ENCODE measurements around the gene PLEKHM1.
"Not testable (repeated sequence)": the region's sequence is repeated elsewhere in the genome, so short reads cannot be mapped to it uniquely, and the experiment has no call there.

Gene PLEKHM1

GRCh38 chr17:45440839-45441515 lies 49.5 kb downstream of the PLEKHM1 start:
- not testable (repeated sequence) for DNase-seq

GRCh38 chr17:45440161-45440778 lies 50.3 kb downstream of the PLEKHM1 start:
- DNase-seq: no peak

GRCh38 chr17:45438931-45439610 lies 51.5 kb downstream of the PLEKHM1 start:
- no peak for DNase-seq

DNA sequence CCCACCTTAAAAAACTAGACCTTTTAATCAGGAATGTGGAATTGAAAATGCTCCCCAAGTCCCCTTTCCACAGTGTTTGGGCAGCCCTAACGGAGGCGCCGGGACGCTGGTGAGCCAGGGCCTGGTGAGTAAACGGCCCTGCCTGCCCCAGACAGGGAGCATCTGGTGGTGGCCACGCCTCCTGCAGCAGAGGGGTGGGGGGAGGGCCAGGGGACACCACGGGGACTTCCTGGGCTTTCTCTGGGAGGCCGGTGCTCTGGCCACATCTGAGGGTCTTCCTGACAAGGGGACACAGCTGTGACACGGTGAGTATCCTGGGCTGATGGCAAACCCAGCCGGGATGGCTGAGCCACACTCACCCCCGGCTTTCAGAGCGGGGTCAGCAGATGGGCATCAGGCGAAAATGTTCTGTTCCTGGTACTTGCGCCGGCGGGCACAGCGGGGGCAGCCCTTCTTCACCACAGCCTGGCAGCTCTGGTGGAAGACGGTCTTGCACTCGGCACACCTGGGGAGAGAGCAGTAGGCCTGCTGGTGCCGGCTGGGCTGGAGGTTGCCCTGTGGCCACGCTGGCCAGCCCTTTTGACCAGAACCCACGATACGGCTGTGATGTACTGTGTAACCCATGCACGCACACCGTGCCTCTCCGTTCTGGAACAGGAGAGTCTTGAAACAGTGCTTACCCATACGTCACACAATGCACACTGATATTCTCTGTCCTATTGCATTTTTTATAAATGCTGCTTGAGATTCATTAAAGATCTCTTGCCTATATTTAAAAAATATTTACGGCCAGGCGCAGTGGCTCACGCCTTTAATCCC lies 52.8 kb downstream of the PLEKHM1 start:
- DNase-seq: no peak

DNA sequence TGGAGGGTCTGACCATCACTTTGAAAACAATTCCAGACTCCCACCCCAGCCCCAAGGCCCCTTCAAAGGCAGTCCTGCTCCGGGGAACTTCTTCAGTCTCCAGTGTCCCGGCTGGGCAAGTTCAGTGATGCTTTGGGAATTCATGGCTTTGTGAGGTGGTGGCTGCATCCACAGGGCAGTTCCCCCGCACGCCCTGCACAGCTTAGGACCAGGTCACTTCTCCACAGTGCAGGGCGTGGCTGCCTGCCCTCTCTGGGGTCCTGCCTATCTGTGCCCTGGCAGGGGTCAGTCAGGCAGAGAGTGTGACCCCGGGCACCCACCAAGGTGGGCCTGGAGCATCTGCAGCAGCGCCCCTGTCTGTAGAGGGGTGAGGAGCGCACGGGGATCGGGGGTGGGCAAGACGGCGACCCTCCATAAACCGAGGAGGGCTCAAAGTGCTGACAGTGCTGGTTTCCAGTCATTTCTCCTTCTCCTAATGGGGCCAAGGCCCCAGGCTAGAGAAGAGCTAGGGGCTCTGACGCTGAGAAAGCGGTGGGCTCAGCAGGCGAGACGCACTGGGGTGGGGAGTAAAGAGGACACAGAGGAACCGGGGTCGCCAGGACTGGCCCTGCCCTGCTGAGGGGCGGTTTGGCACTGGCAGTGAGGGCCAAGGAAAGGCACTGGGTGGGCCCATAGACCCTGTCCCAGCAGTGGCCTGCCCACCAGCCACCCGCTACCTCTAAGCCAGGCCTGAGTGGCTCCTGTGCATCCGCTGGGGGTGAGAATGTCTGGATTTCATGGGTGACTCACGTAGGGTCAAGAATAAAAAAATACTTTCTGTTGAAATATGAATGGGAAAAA lies 53.7 kb downstream of the PLEKHM1 start:
- DNase-seq: no peak

- no peak for DNase-seq
Measured at GRCh38 chr17:45436161-45436560, 54.4 kb downstream of the PLEKHM1 start.

DNA sequence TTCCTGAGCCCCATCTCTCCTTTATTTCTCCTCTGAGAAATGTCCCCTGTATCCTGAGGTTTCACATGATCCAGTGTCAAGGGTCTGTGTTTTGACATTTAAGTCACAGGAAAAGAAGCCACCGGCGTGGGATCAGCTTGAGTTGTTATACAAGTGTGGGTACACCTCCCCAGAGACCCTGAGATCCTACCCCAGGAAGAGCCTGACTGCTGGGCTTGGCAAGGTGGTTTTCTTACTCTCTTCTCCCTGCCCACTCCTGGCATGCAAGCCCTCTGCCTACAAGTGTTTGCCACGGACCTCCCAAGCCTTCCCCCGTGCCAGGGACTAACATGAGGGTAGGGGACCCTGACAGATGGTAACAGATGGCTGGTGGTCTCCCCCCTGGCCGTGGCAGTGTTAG lies 55.0 kb downstream of the PLEKHM1 start:
- no peak for DNase-seq

DNA sequence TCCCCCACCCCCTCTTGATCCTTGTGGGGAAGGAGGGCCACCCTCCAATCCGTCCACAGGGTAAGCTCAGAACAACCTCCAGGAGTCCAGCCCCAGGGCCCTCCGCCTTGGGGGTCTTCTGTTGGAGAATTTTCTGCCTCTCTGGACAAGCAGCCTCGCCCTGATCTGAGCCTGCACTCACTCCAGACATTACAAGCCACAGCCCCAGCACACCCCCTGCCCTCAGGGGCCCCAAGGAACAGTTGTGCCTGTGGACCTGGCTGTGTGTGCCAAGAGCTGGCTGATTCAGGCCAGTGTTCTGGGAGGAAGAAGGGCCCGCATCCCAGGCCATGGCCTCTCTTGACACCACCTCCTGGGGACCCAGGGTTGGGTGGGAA lies 57.4 kb downstream of the PLEKHM1 start:
- DNase-seq: no peak

DNA sequence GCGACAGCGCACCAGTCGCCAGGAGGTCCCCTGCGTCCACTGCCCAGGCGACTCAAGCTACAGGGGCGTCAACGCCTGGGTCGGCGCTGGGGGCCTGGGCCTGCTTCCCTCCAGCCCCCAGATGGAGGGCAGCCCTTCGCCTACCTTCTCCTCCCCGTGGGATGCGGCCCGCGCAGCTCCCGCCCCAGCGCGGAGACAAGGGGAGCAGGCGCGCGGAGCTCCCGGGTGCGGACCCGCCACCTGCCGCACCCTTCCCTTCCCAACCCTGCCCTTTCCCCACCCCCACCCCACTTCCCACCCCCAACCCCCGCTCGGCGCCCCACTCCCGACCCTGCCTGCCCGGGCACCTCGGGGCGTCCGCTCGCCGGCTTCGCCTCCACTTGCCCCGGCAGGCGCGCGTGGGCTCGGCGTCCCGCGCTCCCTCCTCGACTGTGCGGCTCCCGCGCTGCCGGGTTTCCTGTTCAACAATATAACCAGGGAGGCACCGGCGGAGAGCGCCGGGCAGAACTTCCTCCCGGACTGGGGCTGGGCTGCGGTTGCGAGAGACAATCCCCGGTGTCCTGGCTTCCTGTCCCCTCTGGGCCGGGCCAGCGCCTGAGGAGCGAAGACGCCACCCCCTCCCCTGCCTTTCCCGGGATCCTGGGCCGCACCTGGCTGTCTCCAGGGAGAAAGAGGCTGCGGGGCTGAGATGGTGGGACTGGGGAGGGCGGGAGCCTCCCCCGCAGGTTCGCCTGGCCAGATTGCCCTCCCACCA lies 57.9 kb downstream of the PLEKHM1 start, which contains the start of gene ARHGAP27:
Gene ARHGAP27, minus strand, starts transcription at position 466 of the 754 bp plus-strand sequence. CDS start 2,591 bp downstream, outside the sequence.
- DNase-seq: no peak

- peak; percentile 61 to 64 for DNase-seq
Measured at GRCh38 chr17:45431531-45432404, 58.8 kb downstream of the PLEKHM1 start.

- DNase-seq: no peak
Measured at GRCh38 chr17:45430738-45431530, 59.6 kb downstream of the PLEKHM1 start.

DNA sequence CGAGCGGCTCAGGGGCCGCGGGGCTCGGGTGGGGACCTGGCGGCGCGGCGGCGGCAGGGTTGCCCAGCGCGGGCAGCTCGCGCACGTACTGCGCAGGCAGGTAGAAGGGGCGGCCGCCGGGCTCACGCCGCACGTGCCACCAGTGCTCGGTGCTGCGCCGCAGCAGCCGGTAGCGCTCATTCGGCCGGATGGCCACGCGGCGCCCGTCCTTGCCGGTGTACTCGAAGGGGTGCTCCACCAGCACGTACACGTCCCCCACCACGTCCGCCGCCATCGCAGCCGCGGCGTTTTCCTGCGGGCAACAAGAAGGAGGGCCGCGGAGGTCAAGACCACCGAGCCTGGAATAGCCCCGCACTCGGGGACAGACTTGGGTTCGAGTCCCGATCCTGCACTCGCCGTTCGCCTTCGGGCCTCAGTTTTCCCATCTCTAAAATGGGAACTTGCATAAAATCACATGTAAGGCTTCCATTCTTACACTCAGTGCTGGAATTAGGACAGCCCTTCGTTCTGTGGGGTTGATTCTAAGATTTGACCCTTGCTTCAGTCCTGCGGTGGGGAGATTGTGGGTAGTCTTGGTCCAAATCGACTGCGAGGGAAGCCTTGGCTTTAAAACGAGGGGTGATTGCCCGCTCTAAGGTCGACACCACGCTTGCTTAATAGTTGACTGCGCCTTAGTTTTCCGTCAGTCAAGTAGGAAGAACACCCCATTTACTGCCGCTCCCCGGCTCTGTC lies 60.3 kb downstream of the PLEKHM1 start:
- no peak for DNase-seq

DNA sequence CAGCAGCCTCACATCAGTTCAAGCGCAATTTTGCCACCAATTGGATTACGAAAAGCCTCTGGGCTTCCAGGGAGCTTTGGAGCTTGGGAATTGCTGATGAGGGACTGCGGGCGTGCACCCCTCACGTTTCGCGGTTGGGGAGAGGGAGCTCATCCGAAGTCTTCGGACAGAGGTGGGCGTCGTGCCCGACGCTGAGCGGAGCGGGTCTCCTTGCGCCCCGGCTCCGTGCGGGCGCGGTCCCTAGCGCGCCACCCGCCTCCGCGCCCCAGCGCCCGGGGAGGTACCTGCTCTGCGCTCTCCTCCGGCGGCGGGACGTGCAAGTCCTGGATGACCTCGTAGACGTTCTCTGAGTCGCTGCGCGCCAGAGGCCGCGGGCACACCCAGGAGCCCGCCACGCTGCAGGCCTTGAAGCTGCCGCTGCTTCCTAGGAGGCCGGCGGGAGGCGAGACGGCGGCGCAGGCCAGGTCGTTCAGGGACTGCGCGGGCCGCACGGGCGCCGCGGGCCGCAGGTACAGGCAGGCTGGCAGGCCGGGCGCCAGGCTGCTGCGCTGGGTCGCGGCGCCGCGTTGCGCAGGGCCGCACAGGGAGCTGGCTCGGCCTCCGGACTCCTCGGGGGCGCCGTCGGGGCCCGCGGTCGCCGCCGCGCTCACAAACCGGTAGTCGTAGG lies 61.0 kb downstream of the PLEKHM1 start:
- DNase-seq: no peak

DNA sequence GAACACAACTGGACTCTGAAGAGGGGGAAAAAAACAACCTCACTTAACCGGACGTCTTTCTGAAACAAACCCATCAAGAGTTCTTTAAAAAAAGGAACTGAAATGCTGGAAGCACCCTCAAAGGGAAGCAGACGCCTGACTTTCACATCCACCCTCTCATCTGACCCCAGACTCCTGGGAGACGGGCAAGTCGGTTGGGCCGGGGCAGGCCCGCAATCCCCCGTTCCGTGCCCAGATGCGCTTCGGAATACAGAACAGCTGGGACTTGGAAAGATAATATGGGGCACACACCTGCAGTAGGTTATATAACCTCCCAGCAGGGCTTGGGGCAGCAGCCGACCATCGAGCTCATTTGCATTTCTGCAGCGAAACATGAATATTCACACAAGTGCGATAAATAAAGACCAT lies 61.6 kb downstream of the PLEKHM1 start:
- DNase-seq: no peak

DNA sequence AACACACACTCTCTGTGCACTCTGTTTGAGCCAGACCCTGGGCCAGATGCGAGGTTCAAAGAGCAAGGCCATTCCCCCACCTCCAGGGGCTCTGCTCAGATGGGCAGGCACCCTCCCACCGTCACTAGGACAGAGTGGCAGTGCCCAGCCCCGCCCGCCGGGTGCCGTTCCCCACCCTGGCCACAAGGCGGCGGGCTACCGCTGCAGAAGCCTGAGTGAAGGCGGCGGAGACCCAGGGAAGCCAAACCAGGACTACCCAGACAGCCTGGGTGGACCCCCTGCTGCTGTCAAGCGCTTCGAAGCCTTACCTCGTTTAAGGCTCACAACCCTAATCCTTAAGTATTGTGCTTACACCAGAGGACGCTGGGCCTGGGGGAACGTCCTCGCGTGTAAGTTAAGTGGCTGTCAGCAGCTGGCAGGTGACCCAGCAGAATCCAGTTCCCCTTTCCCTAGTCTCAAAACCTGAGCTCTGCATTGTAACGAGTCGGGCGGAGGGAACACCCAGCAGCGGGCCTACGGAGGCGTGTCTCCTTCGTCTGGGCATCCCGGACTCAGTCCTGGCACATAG lies 62.4 kb downstream of the PLEKHM1 start:
- peak; percentile 85 to 88 for DNase-seq

DNA sequence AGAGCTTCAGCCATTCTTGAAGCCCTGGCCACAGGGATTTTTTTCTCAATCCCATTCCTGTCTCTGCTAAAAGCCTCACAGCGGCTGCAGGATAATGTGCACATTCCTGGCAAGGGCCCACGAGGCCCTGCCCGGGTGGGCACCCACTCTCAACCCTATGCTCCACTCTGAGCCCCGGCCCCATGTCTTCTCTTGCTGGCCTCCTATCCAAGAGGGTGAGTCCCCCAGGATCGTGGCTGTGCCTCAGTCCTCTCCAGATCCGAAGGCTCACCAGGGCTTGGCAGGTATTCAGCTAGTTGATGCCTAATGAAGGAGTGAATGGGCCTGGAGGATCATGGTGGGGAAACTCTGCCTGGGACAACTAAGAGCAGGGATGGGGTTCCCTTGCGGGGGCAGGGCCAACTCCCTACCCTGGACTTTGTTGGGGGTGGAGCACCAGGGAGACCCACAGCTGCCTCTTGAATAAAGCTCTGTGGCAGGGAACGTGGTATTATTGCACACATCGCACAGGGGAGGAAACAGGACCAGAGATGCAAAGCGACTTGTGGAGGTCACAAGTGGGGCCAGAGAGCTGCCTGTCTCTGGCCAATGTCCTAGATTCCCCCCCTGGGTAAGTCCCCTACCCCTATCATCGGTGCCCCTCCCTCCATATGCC lies 63.2 kb downstream of the PLEKHM1 start:
- no peak for DNase-seq

- no peak for DNase-seq
Measured at GRCh38 chr17:45426561-45426960, 64.0 kb downstream of the PLEKHM1 start.

All from stimulated activated CD4-positive, alpha-beta T cell treated with anti-CD3 and anti-CD28 coated beads, Interleukin-2, amount 100 ng/mL, for 48 hours (primary cell).